HS-5 (cell line): ENCODE results near the gene OARD1.
A peak's percentile ranks its signal among the peaks of the same experiment; 100 is the strongest.
"Not testable (repeated sequence)": the region's sequence is repeated elsewhere in the genome, so short reads cannot be mapped to it uniquely, and the experiment has no call there.

Experiments
- DNase-seq: peaks from one replicate; pipeline ENCODE4 v3.0.0-alpha.2; 2012; ENCODE audit warnings: low read depth

The OARD1 gene

DNA sequence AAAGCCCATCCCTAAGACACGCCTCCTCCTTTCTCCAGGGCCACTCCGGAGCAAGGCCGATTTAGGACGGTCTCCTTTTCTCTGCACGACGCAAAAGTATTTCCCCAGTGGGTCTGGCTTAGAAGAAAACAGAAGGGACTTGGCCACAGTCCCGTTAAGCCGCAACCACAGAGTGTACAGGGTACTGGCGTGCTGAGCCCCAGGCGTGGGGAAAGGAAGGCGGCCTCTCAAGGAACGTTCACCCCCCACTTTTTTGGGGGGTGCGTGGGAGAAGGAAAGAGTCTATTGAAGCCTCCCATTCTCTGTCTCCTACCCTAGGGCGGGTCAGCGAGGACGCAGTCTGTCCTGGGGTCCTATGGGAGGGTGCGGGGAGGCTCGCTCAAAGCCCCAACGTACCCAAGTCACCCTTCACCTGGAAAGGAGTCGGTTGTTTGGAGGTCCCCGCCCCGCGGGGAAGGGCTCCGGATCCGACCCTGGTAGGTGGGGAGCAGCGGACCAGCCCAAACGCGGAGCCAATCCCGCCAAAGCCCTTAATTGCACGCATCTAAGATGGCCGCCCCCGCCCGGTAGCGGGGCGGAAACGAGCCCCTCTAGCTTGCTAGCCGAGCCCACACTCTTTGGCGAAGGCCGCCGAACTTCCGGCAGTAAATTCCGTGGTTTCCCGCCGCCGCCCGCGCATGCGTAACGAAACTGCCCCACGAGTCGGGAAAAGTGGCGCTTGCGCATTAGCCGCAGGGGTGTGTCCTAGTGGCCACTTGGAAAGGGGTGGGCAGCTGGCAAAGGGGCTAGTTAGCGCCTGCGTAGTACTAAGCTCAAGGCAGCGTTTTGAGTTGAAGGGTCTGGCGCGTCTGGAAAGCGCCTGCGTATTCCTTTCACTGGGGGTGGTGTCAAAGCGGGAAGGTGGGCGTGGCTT is at the start of gene OARD1:
Gene OARD1 (minus strand): TSS at position 434 of the 913 bp plus-strand sequence. CDS start 722 bp downstream, outside the sequence.
- DNase-seq = peak; percentile 97

- DNase-seq = no peak
These were observed 47.9 kb upstream of the OARD1 start for GRCh38 chr6:41120058-41120457.

DNA sequence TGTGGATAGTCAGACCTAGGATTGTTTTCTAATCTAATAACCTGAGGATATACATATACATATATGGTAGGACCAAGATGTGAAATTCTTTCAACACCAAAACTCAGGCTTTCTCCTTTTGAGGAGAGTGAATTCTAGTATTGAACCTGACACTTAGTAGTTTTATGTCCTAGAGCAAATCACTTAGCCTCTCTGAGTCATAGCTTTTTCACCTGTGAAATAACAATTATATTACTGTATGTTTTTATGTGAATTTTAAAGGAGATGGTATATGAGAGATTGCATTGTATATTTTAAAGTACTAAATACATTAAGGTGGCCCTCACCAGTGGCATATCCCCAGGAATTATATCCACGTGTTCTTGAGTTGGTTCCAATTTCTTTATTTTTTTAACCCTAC is 47.4 kb upstream of the OARD1 start:
- DNase-seq = no peak

DNA sequence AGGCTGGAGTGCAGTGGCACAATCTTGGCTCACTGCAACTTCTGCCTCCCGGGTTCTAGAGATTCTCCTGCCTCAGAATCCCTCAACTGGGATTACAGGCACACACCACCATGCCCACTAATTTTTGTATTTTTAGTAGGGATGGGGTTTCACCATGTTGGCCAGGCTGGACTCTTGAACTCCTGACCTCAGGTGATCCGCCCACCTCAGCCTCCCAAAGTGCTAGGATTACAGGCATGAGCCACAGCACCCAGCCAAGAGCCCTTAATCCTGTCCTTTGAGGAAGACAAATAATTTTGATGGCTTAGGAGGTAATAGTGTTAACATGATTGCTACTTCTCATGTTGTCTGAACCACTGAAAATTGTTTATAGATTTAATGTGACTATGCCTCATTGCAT is 42.9 kb upstream of the OARD1 start:
- not testable (repeated sequence) for DNase-seq

DNA sequence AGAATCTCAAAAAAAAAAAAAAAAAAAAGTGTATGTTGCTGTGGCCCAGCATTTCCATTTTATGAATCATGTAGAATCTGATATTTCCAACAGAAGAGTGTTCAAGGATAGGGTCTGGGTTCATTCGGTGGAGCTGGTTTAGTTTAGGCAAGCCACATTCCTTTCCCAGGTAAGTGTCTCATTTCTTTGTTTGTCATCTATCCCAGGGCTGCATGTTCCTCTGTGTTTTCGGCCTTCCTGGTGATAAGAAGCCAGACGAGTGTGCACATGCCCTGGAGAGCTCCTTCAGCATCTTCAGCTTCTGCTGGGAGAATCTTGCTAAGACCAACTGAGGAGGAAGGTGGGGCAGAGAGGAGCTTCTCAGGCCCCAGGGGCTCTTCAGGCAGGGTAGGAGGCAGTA is 38.9 kb upstream of the OARD1 start:
- no peak for DNase-seq

- DNase-seq = no peak
These were observed 31.7 kb upstream of the OARD1 start for GRCh38 chr6:41103847-41104246.

DNA sequence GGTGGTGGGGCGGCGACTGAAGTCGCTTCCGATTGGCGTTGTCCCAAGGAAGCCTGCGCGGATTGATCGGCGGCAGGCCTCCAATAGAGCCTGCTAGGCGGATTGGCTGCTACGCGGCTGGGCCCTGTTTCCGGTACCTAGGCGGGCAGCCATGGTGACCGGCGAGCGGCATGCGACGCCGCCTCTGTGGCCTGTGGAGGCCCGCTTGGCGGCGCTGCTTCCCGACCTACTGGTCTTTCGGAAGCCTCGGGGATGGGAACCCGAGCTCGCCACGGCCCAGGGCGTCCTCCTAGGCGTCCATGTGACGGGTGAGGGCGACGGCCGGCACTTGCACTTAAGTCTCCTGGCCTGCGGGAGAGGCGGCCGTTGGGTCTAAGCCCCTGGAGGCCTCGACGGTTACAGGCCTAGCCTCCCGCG is 28.7 kb upstream of the OARD1 start:
- DNase-seq = no peak

GRCh38 chr6:41098366-41098765 is 26.2 kb upstream of the OARD1 start:
- no peak for DNase-seq

DNA sequence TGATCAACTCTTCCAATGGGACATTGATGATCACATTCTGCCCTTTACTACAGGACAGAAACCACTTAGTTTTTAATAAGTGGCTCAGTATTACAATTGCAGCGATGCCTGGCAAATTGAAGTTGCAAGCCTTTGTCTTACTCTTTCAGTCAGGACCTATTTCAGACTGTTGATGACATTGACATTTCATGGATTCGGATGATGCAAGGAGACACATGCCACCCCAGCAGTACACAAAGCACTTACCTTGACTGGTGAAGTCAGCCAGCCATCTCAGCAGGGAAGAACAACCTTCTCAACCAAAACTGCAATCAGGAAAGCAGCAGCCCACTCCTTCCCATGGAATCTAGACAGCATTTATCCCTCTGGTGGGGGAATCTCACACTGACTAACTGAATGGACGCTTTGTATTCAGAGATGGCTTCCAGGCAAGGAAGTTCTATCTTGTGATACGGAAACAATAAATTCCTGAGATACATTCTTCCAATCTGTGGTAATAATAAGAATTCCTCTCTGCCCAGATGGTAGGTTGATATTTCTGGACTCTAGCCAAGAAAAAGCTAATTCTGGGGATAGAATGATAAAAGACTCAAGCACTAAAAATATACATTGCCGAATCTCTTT is 25.4 kb upstream of the OARD1 start:
- DNase-seq = no peak

GRCh38 chr6:41093729-41094128 is 21.6 kb upstream of the OARD1 start:
- DNase-seq = no peak

DNA sequence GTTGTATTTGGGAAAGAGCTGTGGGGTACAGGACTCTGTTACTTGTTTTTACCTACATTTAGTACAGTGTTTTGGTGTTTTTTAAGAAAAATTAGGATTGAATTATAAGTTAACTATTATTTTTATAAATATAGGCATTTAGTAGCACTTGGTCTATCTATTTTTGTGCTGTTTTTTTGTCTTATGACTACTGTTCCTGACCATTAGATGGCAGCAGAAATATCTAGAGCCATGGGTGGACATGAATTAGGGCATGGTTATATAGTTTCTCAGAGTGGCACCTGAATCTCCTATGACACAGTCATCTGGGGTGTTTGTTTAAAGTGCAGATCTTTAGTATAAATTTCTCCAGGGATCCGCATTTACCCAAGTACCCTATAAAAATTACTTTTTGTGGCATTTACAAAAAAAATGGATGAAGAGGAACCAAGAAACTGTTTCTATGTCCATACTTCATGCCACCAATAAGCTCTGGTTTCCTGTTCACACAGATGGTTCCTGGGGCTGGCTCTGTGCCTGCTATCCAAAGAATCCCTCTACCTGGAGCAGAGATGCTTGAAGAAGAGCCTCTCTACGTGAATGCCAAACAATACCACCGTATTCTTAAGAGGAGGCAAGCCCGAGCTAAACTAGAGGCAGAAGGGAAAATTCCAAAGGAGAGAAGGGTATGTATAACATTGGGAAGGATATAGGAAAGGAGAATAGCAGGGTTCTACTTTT is 20.4 kb upstream of the OARD1 start:
- DNase-seq = no peak

DNA sequence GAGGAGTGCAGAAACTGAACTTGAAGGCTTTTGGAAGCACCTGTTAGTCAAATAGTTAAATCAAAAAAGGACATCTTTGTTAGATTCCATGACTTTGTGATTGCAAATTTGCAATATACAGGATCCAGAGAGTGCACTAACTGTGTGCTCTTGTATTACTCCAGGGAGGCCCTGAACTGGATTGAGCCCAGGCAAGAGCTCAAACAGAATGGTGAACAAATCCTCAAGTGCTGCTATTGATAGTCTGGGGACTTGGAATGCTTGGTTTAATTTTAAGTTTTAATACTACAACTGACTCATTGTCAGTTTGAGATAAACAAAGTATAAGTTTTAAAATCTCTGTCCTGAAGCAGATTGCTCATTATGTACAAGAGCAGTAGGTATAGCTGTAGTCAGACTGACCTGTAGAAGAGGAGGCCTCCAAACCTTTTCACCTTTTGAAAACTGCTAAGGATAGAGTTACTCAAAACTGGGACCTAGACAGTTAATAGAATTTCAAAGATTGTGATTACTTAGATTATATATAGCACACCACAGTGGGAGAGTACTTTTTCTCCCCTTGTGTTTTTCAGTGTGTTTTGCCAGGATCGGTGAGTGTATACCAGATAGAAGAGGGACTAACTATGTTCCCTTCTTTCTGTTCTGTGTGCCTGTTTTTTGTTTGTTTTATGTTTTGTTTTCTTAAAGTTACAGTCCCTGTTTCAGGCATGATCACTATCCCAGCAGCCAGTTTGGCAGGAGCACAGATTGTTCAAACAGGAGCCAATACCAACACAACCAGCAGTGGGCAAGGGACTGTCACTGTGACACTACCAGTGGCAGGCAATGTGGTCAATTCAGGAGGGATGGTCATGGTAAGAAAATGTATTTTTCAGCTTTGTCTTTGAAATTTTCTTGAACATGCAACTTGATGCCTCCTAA is 18.9 kb upstream of the OARD1 start:
- no peak for DNase-seq

DNA sequence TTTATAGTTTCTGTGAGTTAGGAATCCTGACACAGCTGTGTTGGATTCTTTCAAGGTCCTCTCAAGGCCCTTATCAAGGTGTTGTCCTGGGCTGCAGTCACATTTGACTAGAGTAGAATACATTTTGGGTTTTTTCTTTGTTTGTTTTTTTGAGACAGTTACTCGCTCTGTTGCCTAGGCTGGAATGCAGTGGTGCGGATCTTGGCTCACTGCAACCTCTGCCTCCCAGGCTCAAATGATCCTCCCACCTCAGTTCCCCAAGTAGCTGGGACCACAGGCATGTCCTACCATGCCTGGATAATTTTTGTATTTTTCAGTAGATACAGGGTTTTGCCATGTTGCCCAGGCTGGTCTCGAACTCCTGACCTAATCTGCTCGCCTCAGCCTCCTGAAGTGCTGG is 16.3 kb upstream of the OARD1 start:
- DNase-seq = no peak

- DNase-seq = no peak
These were observed 13.0 kb upstream of the OARD1 start for GRCh38 chr6:41085182-41085581.

GRCh38 chr6:41083072-41083471 is 10.9 kb upstream of the OARD1 start:
- DNase-seq = no peak

- no peak for DNase-seq
These were observed 8.5 kb upstream of the OARD1 start for GRCh38 chr6:41080621-41081020.

DNA sequence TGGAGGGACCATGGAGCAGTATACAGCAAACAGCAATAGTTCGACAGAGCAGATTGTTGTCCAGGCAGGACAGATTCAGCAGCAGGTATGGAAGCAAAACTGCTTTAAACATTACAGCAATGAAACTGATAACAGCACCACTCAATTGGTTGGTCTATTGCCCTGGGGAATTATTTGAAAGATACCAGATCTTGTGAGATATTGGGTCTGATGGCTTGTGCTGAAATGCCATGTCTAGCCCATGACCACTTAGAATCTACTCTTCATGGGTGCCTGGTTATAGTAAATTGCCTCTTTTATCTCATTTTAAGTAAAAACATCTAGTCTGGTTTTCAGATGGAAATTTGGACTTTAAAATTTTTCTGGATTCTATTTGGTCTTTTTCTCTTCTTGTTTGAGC is 6.9 kb upstream of the OARD1 start:
- no peak for DNase-seq

GRCh38 chr6:41078101-41078500 is 5.9 kb upstream of the OARD1 start:
- no peak for DNase-seq

DNA sequence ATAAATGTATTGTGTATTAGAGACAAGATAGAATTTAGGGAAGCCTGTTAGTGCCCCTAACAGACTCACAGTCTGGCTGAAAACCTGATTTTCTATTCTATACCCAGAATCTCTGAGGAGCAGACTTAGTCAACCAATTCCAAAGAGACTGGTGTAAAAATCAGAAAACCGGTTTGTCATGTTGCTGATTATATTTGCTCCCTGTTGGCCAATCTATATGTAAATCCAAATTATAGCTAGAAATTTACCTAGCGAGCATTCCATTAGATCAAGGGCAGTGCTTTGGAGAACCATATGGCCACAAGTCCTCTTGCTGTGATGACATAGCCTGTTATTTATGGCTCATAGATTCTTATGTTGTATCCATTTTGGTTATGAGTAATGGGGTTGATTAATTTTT is 5.4 kb upstream of the OARD1 start:
- no peak for DNase-seq

DNA sequence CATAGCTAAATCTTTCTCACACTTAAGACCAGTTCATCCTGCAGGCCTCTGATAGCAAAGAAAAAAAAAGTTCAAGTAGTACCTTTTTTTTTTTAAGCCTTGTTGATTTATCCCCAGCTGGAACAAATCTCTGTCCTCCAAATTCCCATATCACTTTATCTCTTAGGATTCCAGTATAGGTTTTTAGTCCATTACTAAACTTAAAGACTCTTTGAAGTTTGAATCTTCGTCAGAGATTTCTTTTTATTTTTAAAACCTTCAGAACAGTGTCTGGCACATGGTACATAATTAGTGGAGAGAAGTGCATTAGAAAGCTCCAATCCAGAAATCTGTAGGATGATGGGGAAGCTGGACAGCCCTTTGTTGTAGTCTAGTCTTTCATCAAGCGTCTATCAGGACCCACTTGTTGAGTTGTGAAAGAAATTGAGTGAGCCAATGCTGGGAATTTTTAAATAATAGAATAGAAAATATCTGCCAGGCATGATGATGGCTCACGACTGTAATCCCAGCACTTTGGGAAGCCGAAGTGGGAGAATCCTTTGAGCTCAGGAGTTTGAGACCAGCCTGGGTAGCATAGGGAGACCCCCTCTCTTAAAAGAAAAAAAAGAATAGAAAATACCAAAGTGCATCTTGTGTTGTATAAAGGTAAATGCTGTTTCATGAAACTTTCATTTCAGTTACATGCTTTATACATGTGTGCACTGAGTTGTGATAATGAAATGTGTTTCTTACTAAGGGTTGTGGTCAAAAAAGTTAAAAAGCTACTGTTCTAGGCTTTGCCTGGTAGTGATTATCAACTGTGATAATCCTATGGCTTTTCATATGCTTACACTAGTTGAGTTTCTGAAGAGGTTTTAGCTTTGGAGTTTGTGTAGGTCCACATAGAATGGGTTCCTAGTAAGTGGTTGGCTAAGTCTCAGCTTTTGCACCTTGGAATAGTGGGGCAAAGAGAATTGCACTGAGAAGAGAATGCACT is 3.8 kb upstream of the OARD1 start:
- DNase-seq = no peak
